Measurements from ENCODE around the gene CCDC146. TPM values are rescaled to one million over a fixed set of nuclear protein-coding genes. Genes with fewer than 3 reads are reported as not detected.

CCDC146 gene
- total and polyA plus RNA-seq, 2 of the 8 experiments (the other 6 are each of a cell fraction or from before 2014, with no cell fraction given) = 0.88 to 2.4 TPM

DNA sequence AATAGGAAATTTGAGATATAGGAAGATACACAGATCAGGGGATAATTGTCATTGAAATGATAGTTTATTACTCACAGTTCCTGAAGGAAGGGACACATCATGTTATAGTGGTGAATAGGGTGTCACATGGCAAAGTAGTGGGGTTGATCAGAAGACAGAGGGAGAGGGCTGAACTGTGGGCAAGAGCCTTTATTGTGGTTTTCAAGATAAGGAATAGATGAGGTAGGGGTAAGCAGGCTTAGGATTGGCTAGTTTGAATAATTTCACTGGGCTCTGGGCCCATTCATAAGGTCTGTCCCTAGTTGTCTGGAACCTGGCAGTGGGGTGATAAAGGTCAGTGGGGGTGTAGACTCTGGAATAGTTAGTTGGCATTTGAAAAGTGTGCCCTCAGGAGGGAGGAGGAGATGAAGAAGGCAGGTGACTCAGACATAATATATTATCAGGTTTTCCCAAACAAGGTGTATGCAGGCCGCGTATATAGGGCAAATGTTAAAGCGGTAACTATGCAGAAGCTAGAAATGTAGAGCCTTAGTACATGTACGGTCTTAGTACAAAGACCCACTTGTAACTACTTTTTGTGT is 58.7 kb downstream of the CCDC146 start:
- Histone ChIP-seq H3K4me1 (replicated peaks in 1 of 4; ENCODE audit: control insufficient read depth in 3 of 4, insufficient read depth in 4 of 4, low read length in 3 of 4) (no peaks in the 10 kb centered on the region), H3K36me3 (ENCODE audit: control insufficient read depth in 2 of 4, insufficient read depth in 4 of 4, low read length in 3 of 4) (no peaks in the 10 kb centered on the region), H3K23me2 (ENCODE audit: low read depth, low read length) (no peaks in the 10 kb centered on the region), H2AK5ac (ENCODE audit: low read depth, low read length) (no peak overlapping the region), H2BK5ac (ENCODE audit: low read depth, low read length) (no peak overlapping the region), H3K4me3 (ENCODE audit: extremely low read depth in 1 of 4, insufficient read depth in 2 of 4, low read depth in 3 of 4, low read length in 4 of 4) (no peak overlapping the region), H2BK20ac (ENCODE audit: low read length) (no peak overlapping the region), H2AFZ (ENCODE audit: low read length) (no peak overlapping the region), H3K79me1 (ENCODE audit: low read depth, low read length) (no peaks in the 10 kb centered on the region), H2BK12ac (ENCODE audit: low read depth, low read length) (no peak overlapping the region), H3K56ac (replicated peaks; ENCODE audit: insufficient read length, low read depth, low read length) (no peak overlapping the region), H4K8ac (ENCODE audit: extremely low read depth, insufficient read depth, low read length) (no peak overlapping the region), H3K9ac (replicated peaks in 1 of 4; ENCODE audit: extremely low read depth in 1 of 4, low read depth in 3 of 4, low read length in 3 of 4) (no peak overlapping the region), H3K79me2 (ENCODE audit: control insufficient read depth in 1 of 2, insufficient read depth in 2 of 2, low read length in 2 of 2) (no peaks in the 10 kb centered on the region), H3K4me2 (ENCODE audit: insufficient read depth in 1 of 2, low read depth in 2 of 2, low read length in 2 of 2) (no peak overlapping the region), H2BK15ac (ENCODE audit: low read length) (no peak overlapping the region), H4K20me1 (replicated peaks in 1 of 2; ENCODE audit: control insufficient read depth in 1 of 2, insufficient read depth in 2 of 2, low read length in 2 of 2) (no peaks in the 10 kb centered on the region), H3K23ac (ENCODE audit: insufficient read length) (no peak overlapping the region), H3K18ac (ENCODE audit: extremely low read depth, low read length) (no peak overlapping the region), H3K27ac (ENCODE audit: low read depth, low read length) (no peak overlapping the region), H3K9me3 (ENCODE audit: insufficient read depth in 2 of 2, low read depth in 1 of 2, low read length in 1 of 2) (no peaks in the 10 kb centered on the region), H4K5ac (ENCODE audit: insufficient read length, low read depth, low read length) (no peak overlapping the region), H3K27me3 (replicated peaks in 1 of 4; ENCODE audit: control insufficient read depth in 3 of 4, extremely low read depth in 1 of 4, insufficient read depth in 3 of 4, low read length in 3 of 4) (no peaks in the 10 kb centered on the region), H2BK120ac (replicated peaks; ENCODE audit: low read depth, low read length) (no peak overlapping the region), H3K14ac (ENCODE audit: insufficient read length) (no peak overlapping the region), H4K91ac (replicated peaks; ENCODE audit: insufficient read length, low read length) (no peak overlapping the region), H3K4ac (replicated peaks; ENCODE audit: insufficient read length, low read depth, low read length) (no peak overlapping the region)
- FAIRE-seq = no peak
- DNase-seq (ENCODE audit: low read depth in 1 of 2, low spot score in 2 of 2) = no peak
- CTCF ChIA-PET (ENCODE audit: partially characterized antibody) = no interaction called here
- 95% methylated on average over 4 of the region's 4 CpGs; no CpG with 5 or more reads in 1 of the 2 experiments for WGBS, 2 experiments (ENCODE audit: extremely low coverage in 1 of 2, insufficient coverage in 1 of 2, insufficient read length in 1 of 2, insufficient replicate concordance in 2 of 2, low coverage in 1 of 2, low lambda C conversion rate in 2 of 2, missing lambda C conversion rate in 1 of 2)
- POLR2A ChIA-PET (ENCODE audit: partially characterized antibody) = no interaction called here
- no peak for TF ChIP-seq TCF12 (IDR thresholded peaks at IDR 0.05; ENCODE audit: low read depth, low read length)
- TF ChIP-seq SUZ12 (IDR thresholded peaks at IDR 0.05; ENCODE audit: low read length) = no peak
- no peak for TF ChIP-seq BRCA1 (IDR thresholded peaks at IDR 0.05; ENCODE audit: low read depth, low read length)
- no peak for TF ChIP-seq CREB1 (IDR thresholded peaks at IDR 0.05)
- no peak for TF ChIP-seq RBBP5 (IDR thresholded peaks at IDR 0.05; ENCODE audit: borderline replicate concordance, low read depth, low read length)
- TF ChIP-seq, protein P1, sequence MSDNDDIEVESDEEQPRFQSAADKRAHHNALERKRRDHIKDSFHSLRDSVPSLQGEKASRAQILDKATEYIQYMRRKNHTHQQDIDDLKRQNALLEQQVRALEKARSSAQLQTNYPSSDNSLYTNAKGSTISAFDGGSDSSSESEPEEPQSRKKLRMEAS (IDR thresholded peaks at IDR 0.05) = no peak
- no peak for TF ChIP-seq GTF2F1 (IDR thresholded peaks at IDR 0.05; ENCODE audit: borderline replicate concordance, low read depth, low read length)
- TF ChIP-seq RFX5 (IDR thresholded peaks at IDR 0.05; ENCODE audit: borderline replicate concordance, low read depth, low read length) = no peak
- no peak for TF ChIP-seq EGR1 (IDR thresholded peaks at IDR 0.05; ENCODE audit: borderline replicate concordance, low read depth, low read length)
- TF ChIP-seq HDAC6 (IDR thresholded peaks at IDR 0.05; ENCODE audit: low read depth, low read length) = no peak
- TF ChIP-seq ZNF274 (IDR thresholded peaks at IDR 0.05; ENCODE audit: borderline replicate concordance, extremely low read depth, low read length) = no peak
- no peak for TF ChIP-seq JUND (IDR thresholded peaks at IDR 0.05; ENCODE audit: low read length)
- no peak for TF ChIP-seq YY1 (IDR thresholded peaks at IDR 0.05; ENCODE audit: low read depth, low read length)
- TF ChIP-seq HDAC2 (IDR thresholded peaks at IDR 0.05; ENCODE audit: borderline replicate concordance in 1 of 2, low read depth in 2 of 2, low read length in 2 of 2) = no peak
- no peak for TF ChIP-seq CHD2 (IDR thresholded peaks at IDR 0.05; ENCODE audit: low read length)

Measured in H1 (cell line).